Left ventricle myocardium inferior (tissue), 1 donor: ENCODE results near the gene SLCO2B1. TPM values are rescaled to one million over a fixed set of nuclear protein-coding genes. Genes with fewer than 3 reads are reported as not detected.
A peak's percentile ranks its signal among the peaks of the same experiment; 100 is the strongest.

Experiments used
- DNase-seq: peaks from one replicate; pipeline ENCODE4 v3.0.0-alpha.2; 2020
- H3K27ac ChIP-seq: fragments of 200-600 bp; replicated peaks from 2 replicates; pipeline ENCODE4 v1.8.0; 2021
- H3K27me3 ChIP-seq: fragments of 200-600 bp; 2 replicates; pipeline ENCODE4 v1.8.0; 2021; ENCODE audit warnings: low read depth
- H3K36me3 ChIP-seq: fragments of 200-600 bp; 2 replicates; pipeline ENCODE4 v1.8.0; 2021
- H3K4me1 ChIP-seq: fragments of 200-600 bp; 2 replicates; pipeline ENCODE4 v1.8.0; 2021
- H3K4me3 ChIP-seq: fragments of 200-600 bp; 2 replicates; pipeline ENCODE4 v1.8.0; 2021; ENCODE audit warnings: mild to moderate bottlenecking, moderate library complexity
- H3K9me3 ChIP-seq: fragments of 200-600 bp; replicated peaks from 2 replicates; pipeline ENCODE4 v1.8.0; 2021
- intact Hi-C: fragments of 100-400 bp; cut with micrococcal nuclease; formaldehyde crosslinking; loops from one replicate; pipeline ENCODE4 v1.11.0; 2022
- total RNA-seq: library from RNA; stranded (reverse); fragmentation: NEBNext Ultra II Directional; extraction: Animal tissue kit (Norgen Biotek cat#: 25700); gene quantifications from one replicate; pipeline ENCODE4 v1.2.1, GENCODE V29; 2021
- TF ChIP-seq, protein P1 (sequence below): fragments of 200-600 bp; IDR thresholded peaks from 2 replicates; pipeline ENCODE4 v1.8.0; 2021; ENCODE audit warnings: antibody characterized with exemption, mild to moderate bottlenecking, borderline replicate concordance
- donor health status: DM: no; HTN: yes; CAD: no; lungs with severe emphysema.

SLCO2B1 gene
- total RNA-seq, 1 donor from 2014 or later: 22.7 TPM

DNA sequence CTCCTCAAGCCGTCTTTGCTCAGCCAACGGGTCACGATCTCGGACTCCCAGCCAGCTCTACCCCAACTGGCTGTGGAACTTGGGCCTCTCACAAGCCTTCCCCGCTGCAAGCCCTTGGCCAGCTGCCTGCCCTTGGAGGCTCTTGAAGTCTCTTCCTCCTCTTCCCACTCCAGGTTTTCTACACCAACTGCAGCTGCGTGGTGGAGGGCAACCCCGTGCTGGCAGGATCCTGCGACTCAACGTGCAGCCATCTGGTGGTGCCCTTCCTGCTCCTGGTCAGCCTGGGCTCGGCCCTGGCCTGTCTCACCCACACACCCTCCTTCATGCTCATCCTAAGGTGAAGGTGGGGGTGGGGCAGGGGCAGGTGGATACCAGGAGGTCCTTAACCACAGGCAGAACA, 49.1 kb downstream of the SLCO2B1 start:
- peak; percentile 56 for DNase-seq
- H3K27ac ChIP-seq: no peak overlapping the region
- intact Hi-C loops: no loop called here
- no peak overlapping the region for H3K4me3 ChIP-seq
- H3K9me3 ChIP-seq: no peaks in the 10 kb centered on the region
- TF ChIP-seq, protein P1, sequence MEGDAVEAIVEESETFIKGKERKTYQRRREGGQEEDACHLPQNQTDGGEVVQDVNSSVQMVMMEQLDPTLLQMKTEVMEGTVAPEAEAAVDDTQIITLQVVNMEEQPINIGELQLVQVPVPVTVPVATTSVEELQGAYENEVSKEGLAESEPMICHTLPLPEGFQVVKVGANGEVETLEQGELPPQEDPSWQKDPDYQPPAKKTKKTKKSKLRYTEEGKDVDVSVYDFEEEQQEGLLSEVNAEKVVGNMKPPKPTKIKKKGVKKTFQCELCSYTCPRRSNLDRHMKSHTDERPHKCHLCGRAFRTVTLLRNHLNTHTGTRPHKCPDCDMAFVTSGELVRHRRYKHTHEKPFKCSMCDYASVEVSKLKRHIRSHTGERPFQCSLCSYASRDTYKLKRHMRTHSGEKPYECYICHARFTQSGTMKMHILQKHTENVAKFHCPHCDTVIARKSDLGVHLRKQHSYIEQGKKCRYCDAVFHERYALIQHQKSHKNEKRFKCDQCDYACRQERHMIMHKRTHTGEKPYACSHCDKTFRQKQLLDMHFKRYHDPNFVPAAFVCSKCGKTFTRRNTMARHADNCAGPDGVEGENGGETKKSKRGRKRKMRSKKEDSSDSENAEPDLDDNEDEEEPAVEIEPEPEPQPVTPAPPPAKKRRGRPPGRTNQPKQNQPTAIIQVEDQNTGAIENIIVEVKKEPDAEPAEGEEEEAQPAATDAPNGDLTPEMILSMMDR: no peak
- H3K36me3 ChIP-seq: no peaks in the 10 kb centered on the region
- H3K27me3 ChIP-seq: peaks cover 9% of the 10 kb centered on the region
- H3K4me1 ChIP-seq: peaks cover 38% of the 10 kb centered on the region

GRCh38 chr11:75200531-75200930, 49.6 kb downstream of the SLCO2B1 start:
- H3K27ac ChIP-seq: no peak overlapping the region
- intact Hi-C loops: no loop called here
- peaks cover 9% of the 10 kb centered on the region for H3K27me3 ChIP-seq
- H3K9me3 ChIP-seq: no peaks in the 10 kb centered on the region
- peaks cover 34% of the 10 kb centered on the region for H3K4me1 ChIP-seq
- DNase-seq: no peak
- TF ChIP-seq, protein P1: no peak
- H3K4me3 ChIP-seq: no peak overlapping the region
- no peaks in the 10 kb centered on the region for H3K36me3 ChIP-seq

DNA sequence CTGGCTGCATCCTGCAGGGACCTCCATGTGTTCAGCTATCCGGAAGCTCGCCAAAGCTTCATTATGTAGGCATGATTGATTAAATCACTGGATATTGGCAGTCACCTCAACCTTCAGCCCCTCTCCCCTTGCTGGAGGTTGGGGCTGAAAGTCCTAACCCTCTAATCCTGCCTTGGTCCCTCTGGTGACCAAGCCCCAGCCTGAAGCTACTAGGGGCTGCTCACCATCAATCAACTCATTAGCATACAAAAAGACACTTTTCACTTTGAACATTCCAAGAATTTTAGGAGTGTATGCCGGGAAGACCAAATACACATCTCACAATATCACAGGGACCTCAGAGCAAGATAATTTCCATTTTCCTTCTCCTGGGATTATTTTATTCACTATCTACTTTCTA, 50.9 kb downstream of the SLCO2B1 start:
- peaks cover 9% of the 10 kb centered on the region for H3K27me3 ChIP-seq
- DNase-seq: no peak
- H3K9me3 ChIP-seq: no peaks in the 10 kb centered on the region
- intact Hi-C loops: no loop called here
- peaks cover 22% of the 10 kb centered on the region for H3K4me1 ChIP-seq
- no peak overlapping the region for H3K4me3 ChIP-seq
- TF ChIP-seq, protein P1: no peak
- H3K36me3 ChIP-seq: no peaks in the 10 kb centered on the region
- no peak overlapping the region for H3K27ac ChIP-seq

DNA sequence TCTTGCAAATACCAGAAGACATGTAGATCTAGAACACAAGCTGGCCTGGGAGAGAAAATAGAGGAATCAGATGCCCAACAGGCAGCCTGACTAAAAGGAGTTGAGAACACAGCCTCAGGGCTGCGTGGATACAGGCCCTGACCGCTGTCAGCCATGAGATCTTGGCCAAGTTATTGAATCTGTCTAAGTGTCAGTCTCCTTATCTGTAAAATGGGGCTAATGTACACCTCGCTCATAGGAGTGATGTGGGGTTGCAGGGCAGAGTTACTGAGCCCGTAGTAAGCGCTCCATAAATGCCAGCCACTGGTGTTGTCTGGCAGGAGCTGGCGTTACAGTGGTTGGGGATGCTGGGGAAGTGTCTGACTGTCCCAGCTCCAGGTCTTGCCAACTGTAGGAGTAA, 51.3 kb downstream of the SLCO2B1 start:
- Histone ChIP-seq H3K9me3 (no peaks in the 10 kb centered on the region), H3K27me3 (peaks cover 9% of the 10 kb centered on the region), H3K4me3 (no peak overlapping the region), H3K27ac (no peak overlapping the region), H3K4me1 (peaks cover 18% of the 10 kb centered on the region), H3K36me3 (no peaks in the 10 kb centered on the region)
- DNase-seq: no peak
- intact Hi-C loops: no loop called here
- TF ChIP-seq, protein P1: no peak

DNA sequence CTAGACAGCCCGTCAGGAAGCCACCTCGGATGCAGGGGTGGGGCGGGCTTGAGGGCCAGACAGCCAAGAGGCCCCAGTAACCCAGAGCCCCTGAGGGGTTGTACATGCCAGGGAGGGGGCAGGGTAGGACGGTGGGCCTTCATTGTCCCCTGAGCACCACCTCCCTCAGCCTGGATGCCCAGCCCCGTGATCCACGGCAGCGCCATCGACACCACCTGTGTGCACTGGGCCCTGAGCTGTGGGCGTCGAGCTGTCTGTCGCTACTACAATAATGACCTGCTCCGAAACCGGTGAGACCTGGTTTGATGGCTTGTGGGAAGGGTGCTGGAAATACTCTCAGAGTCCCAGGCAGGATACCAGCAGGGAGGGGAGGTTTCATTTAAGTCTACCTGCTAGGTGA, 52.2 kb downstream of the SLCO2B1 start:
- Histone ChIP-seq H3K27me3 (peaks cover 16% of the 10 kb centered on the region), H3K4me3 (no peak overlapping the region), H3K9me3 (no peaks in the 10 kb centered on the region), H3K36me3 (no peaks in the 10 kb centered on the region), H3K27ac (no peak overlapping the region), H3K4me1 (peaks cover 16% of the 10 kb centered on the region)
- TF ChIP-seq, protein P1: no peak
- intact Hi-C loops: no loop called here
- DNase-seq: no peak

GRCh38 chr11:75203641-75204011, 52.7 kb downstream of the SLCO2B1 start:
- peaks cover 21% of the 10 kb centered on the region for H3K27me3 ChIP-seq
- peaks cover 16% of the 10 kb centered on the region for H3K4me1 ChIP-seq
- no peaks in the 10 kb centered on the region for H3K36me3 ChIP-seq
- no peaks in the 10 kb centered on the region for H3K9me3 ChIP-seq
- intact Hi-C loops: loop anchor here (2.0 kb wide), 1 partner anchor 59 kb away; no protein-coding TSS in a partner anchor
- H3K27ac ChIP-seq: peak overlapping the region; percentile 3
- TF ChIP-seq, protein P1: no peak
- no peak overlapping the region for H3K4me3 ChIP-seq
- no peak for DNase-seq
